ENCODE data around the gene TMEM266.

The TMEM266 gene

DNA sequence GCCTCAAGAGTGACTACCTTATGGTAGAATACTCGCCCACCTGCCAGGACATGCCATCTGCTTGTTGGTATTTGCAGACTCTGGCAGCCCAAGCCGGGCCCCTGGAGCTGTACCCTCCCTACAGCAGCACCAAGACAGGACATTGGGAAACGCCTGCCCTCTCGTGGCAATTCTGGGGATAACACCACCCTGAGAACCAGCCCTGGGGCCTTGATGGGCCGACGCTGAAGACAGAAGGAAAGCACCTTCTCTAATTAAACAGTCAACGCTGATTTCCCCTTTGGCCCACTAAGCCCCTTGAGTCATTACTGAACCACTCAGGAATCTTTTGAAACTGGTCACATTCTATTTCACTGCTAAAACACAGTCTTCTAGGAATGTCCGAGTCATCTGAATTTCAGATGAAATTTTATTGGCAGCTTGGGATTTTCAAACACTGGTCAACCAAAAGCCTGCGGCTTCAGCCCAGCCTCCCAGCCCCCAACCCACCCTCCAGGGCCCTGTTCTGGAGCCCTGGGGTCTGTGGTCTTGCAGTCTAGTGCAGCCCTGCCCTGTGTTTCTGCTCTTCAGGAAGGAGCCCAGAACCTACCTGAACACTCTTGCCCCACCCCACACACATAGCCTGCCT is 91.3 kb downstream of the TMEM266 start:
- no peak overlapping the region for H3K4me2 ChIP-seq (ENCODE audit: low read length)
- no peaks in the 10 kb centered on the region for H3K4me1 ChIP-seq
- H3K79me2 ChIP-seq, result no peaks in the 10 kb centered on the region
- H3K9ac ChIP-seq, result no peak overlapping the region
- H3K27ac ChIP-seq, result no peak overlapping the region
- no peaks in the 10 kb centered on the region for H3K27me3 ChIP-seq (ENCODE audit: control insufficient read depth, insufficient read depth, low read length)
- no peak overlapping the region for H3K4me3 ChIP-seq (ENCODE audit: low read depth, low read length)
- no peak overlapping the region for H2AFZ ChIP-seq
- no peaks in the 10 kb centered on the region for H3K36me3 ChIP-seq (ENCODE audit: control insufficient read depth, insufficient read depth, low read length)
- TF ChIP-seq CTCF (IDR thresholded peaks at IDR 0.05), result peak; percentile 50
- no peaks in the 10 kb centered on the region for H3K9me3 ChIP-seq (ENCODE audit: control insufficient read depth, low read length)

- Histone ChIP-seq H3K4me1 (no peaks in the 10 kb centered on the region), H3K9me3 (ENCODE audit: control insufficient read depth, low read length) (no peaks in the 10 kb centered on the region), H3K9ac (no peak overlapping the region), H2AFZ (no peak overlapping the region), H3K79me2 (no peaks in the 10 kb centered on the region), H3K27ac (no peak overlapping the region), H3K27me3 (ENCODE audit: control insufficient read depth, insufficient read depth, low read length) (no peaks in the 10 kb centered on the region), H3K4me2 (ENCODE audit: low read length) (no peak overlapping the region), H3K4me3 (ENCODE audit: low read depth, low read length) (no peak overlapping the region), H3K36me3 (ENCODE audit: control insufficient read depth, insufficient read depth, low read length) (no peaks in the 10 kb centered on the region)
- TF ChIP-seq CTCF (IDR thresholded peaks at IDR 0.05), result no peak
Observed at GRCh38 chr15:76151599-76151974, 91.8 kb downstream of the TMEM266 start.

- Histone ChIP-seq H3K4me3 (ENCODE audit: low read depth, low read length) (no peak overlapping the region), H2AFZ (no peak overlapping the region), H3K79me2 (no peaks in the 10 kb centered on the region), H3K36me3 (ENCODE audit: control insufficient read depth, insufficient read depth, low read length) (no peaks in the 10 kb centered on the region), H3K4me2 (ENCODE audit: low read length) (no peak overlapping the region), H3K27ac (no peak overlapping the region), H3K27me3 (ENCODE audit: control insufficient read depth, insufficient read depth, low read length) (no peaks in the 10 kb centered on the region), H3K9ac (no peak overlapping the region), H3K4me1 (no peaks in the 10 kb centered on the region), H3K9me3 (ENCODE audit: control insufficient read depth, low read length) (no peaks in the 10 kb centered on the region)
- TF ChIP-seq CTCF (IDR thresholded peaks at IDR 0.05), result no peak
Observed at GRCh38 chr15:76152197-76152596, 92.4 kb downstream of the TMEM266 start.

DNA sequence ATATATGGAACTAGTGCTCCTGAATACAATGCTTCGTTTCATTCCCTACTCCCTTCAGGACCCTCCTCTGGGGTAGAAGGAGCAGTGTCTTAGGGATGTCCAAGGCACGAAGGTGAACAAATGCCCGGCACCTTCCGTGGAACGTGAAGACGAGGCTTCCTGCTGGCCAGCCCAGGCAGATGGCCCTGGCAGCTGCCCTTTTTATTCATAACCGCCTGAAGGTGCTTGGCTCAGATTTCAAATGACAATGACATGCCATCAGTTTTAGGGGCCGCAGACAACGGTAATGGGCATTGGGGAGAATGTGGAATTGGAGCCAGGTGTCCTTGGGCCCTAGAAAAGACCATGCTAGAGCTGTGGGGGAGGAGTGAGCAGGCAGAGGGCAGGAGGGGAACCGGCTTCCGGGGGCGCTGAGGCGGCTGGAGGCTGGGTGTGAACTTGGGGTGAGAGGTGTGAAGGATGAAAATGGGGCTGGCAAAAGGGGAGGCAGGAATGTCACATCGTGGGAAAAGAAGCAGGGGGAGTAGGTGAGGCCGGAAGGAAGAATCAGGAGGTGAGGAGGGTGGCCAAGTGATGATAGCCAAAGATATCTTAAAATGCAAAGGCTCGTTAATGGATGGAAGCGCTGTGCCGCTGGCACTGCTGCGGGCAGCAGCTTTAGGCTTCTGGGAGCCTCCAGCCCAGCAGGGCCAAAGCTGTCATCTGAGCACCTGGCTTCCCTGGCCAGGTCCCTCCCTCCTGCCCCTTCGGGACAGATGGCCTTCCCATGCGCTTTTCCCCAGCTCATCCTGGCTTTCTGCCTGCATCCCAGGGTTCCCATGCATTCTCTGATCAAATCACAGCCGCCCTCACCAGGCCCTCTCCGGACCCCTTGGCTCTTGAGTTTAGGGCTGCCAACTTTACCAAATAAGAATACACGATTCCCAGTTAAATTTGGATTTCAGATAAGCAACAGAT is 93.7 kb downstream of the TMEM266 start:
- no peak overlapping the region for H3K4me3 ChIP-seq (ENCODE audit: low read depth, low read length)
- H3K4me2 ChIP-seq (ENCODE audit: low read length), result no peak overlapping the region
- no peaks in the 10 kb centered on the region for H3K9me3 ChIP-seq (ENCODE audit: control insufficient read depth, low read length)
- H3K4me1 ChIP-seq, result no peaks in the 10 kb centered on the region
- H3K27ac ChIP-seq, result no peak overlapping the region
- H3K27me3 ChIP-seq (ENCODE audit: control insufficient read depth, insufficient read depth, low read length), result no peaks in the 10 kb centered on the region
- H2AFZ ChIP-seq, result no peak overlapping the region
- no peak overlapping the region for H3K9ac ChIP-seq
- no peaks in the 10 kb centered on the region for H3K79me2 ChIP-seq
- no peak for TF ChIP-seq CTCF (IDR thresholded peaks at IDR 0.05)
- H3K36me3 ChIP-seq (ENCODE audit: control insufficient read depth, insufficient read depth, low read length), result no peaks in the 10 kb centered on the region
